Upper lobe of left lung (tissue), 6 donors: ENCODE measurements around the gene LBP. TPM values are rescaled to one million over a fixed set of nuclear protein-coding genes. Genes with fewer than 3 reads are reported as not detected.
"Not testable (repeated sequence)": the region's sequence is repeated elsewhere in the genome, so short reads cannot be mapped to it uniquely, and the experiment has no call there.

ENCODE experiments used
- ATAC-seq, 2 donors: fragments of 200-7000 bp; cut with Tn5 transposase; one replicate each; pipeline ENCODE4 v1.9.1; 2022; ENCODE audit warnings: mild to moderate bottlenecking in 2 of 2, moderate library complexity in 2 of 2; ENCODE audit not compliant: low FRiP score in 2 of 2
- DNase-seq, 2 donors: peaks; one replicate each; pipeline ENCODE4 v3.0.0-alpha.2; 2019 to 2020
- H3K27ac ChIP-seq, 4 donors: fragments of 200-600 bp; sonication (generic); one replicate each; pipeline ENCODE4 v1.5.1; 2016 to 2019
- H3K27me3 ChIP-seq, 4 donors: fragments of 200-600 bp; sonication (generic); one replicate each; pipeline ENCODE4 v1.5.1; 2017 to 2019
- H3K36me3 ChIP-seq, 4 donors: fragments of 200-600 bp; sonication (generic); one replicate each; pipeline ENCODE4 v1.5.1; 2016 to 2019
- H3K4me1 ChIP-seq, 4 donors: fragments of 200-600 bp; sonication (generic); one replicate each; pipeline ENCODE4 v1.5.1; 2018 to 2019
- H3K4me3 ChIP-seq, 4 donors: fragments of 200-600 bp; sonication (generic); one replicate each; pipeline ENCODE4 v1.5.1; 2017 to 2019; ENCODE audit warnings: mild to moderate bottlenecking in 2 of 4, moderate library complexity in 1 of 4
- H3K9me3 ChIP-seq, 4 donors: fragments of 200-600 bp; sonication (generic); one replicate each; pipeline ENCODE4 v1.5.1; 2018 to 2019
- EP300 ChIP-seq, 4 donors: sonication (generic); formaldehyde crosslinking; IDR thresholded peaks; one replicate each; pipeline ENCODE4 v1.5.1; 2017; ENCODE audit warnings: antibody characterized with exemption in 4 of 4, control low read depth in 2 of 4
- POLR2A ChIP-seq, 4 donors: fragments of 450-650 bp; IDR thresholded peaks; one replicate each; pipeline ENCODE4 v1.5.1; 2016 to 2017; ENCODE audit warnings: antibody characterized with exemption in 4 of 4, mild to moderate bottlenecking in 2 of 4
- POLR2AphosphoS5 ChIP-seq, 2 donors: sonication (generic); formaldehyde crosslinking; IDR thresholded peaks; one replicate each; pipeline ENCODE4 v1.5.1; 2017; ENCODE audit warnings: antibody characterized with exemption in 2 of 2
- WGBS, 2 donors: methylation state at CpG; one replicate each; pipeline ENCODE4 v1.1.5; 2017 to 2018; 5-methylcytosine and 5-hydroxymethylcytosine counted together
- total RNA-seq, 6 donors: library from RNA; depleted of rRNA in 4 of 6; stranded (reverse); fragments of >200 nt in 4 of 6; gene quantifications; one replicate each; pipeline versions ENCODE4 v1.1.0 to v1.2.1, GENCODE V29; 2016 to 2021
- TF ChIP-seq, protein P1 (sequence below), 6 experiments: fragments of 450-650 bp in 4 of 6; fragments of 200-600 bp in 2 of 6; sonication (generic) in 2 of 6; IDR thresholded peaks; one replicate each; pipeline ENCODE4 v1.5.1; 2016 to 2019; ENCODE audit warnings: antibody characterized with exemption in 6 of 6
- donor health status: DM: no; HTN: no; CAD: no; lungs with moderate emphysema.
- donor health status: DM: no; HTN: yes; CAD: no; lungs with severe emphysema.

The LBP gene
- total RNA-seq, 6 donors from 2014 or later, result 0.14 to 0.44 (median 0.30) TPM; not detected in 3

DNA sequence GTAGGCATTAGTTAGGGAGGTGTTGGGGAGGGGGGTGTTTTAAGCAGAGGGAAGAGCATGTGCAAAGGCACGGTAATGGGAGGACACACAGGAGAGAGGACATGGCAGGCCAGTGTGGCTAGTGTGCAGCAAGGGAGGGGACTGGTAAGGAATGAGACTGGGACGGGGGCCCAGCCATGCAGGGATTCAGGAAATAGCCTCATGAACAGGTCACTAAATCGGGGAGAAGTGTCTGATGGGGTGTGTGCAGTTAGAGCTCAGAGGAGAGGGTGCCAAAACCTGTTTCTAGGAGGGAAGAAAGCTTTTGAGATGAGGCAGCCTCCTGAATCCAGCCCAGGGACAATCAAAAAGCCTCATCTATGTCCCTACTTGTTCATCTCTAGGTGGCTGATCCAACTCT, 34.8 kb upstream of the LBP start:
- no peak for ATAC-seq
- Histone ChIP-seq H3K9me3 (no peaks in the 10 kb centered on the region), H3K36me3 (no peaks in the 10 kb centered on the region), H3K4me3 (no peak overlapping the region), H3K27ac (no peak overlapping the region), H3K27me3 (no peaks in the 10 kb centered on the region), H3K4me1 (no peaks in the 10 kb centered on the region)
- TF ChIP-seq, protein P1, sequence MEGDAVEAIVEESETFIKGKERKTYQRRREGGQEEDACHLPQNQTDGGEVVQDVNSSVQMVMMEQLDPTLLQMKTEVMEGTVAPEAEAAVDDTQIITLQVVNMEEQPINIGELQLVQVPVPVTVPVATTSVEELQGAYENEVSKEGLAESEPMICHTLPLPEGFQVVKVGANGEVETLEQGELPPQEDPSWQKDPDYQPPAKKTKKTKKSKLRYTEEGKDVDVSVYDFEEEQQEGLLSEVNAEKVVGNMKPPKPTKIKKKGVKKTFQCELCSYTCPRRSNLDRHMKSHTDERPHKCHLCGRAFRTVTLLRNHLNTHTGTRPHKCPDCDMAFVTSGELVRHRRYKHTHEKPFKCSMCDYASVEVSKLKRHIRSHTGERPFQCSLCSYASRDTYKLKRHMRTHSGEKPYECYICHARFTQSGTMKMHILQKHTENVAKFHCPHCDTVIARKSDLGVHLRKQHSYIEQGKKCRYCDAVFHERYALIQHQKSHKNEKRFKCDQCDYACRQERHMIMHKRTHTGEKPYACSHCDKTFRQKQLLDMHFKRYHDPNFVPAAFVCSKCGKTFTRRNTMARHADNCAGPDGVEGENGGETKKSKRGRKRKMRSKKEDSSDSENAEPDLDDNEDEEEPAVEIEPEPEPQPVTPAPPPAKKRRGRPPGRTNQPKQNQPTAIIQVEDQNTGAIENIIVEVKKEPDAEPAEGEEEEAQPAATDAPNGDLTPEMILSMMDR (IDR thresholded peaks at IDR 0.05), result no peak
- TF ChIP-seq EP300 (IDR thresholded peaks at IDR 0.05) (no peak), POLR2AphosphoS5 (IDR thresholded peaks at IDR 0.05) (no peak), POLR2A (IDR thresholded peaks at IDR 0.05) (no peak)
- whole genome bisulfite sequencing, 2 donors, result 49 to 56% methylated on average over 3 of the region's 3 CpGs
- no peak for DNase-seq

DNA sequence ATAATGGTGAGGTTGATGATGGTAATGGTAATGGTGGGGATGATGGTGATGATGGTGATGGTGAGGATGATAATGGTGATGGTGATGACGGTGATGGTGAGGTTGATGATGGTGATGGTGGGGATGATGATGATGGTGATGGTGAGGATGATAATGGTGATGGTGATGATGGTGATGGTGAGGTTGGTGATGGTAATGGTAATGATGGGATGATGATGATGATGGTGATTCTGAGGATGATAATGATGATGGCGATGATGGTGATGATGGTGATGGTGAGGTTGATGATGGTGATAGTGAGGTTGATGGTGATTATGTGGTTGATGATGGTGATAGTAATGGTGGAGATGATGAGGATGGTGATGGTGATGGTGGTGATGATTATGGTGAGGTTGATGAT, 32.6 kb upstream of the LBP start:
- Histone ChIP-seq H3K27ac (no peak overlapping the region), H3K4me1 (no peaks in the 10 kb centered on the region), H3K4me3 (no peak overlapping the region), H3K9me3 (no peaks in the 10 kb centered on the region), H3K36me3 (no peaks in the 10 kb centered on the region), H3K27me3 (no peaks in the 10 kb centered on the region)
- ATAC-seq, result no peak
- TF ChIP-seq, protein P1 (IDR thresholded peaks at IDR 0.05), result no peak
- TF ChIP-seq POLR2AphosphoS5 (IDR thresholded peaks at IDR 0.05) (no peak), POLR2A (IDR thresholded peaks at IDR 0.05) (no peak), EP300 (IDR thresholded peaks at IDR 0.05) (no peak)
- WGBS, 2 donors, result 96 to 98% methylated on average over 2 of the region's 2 CpGs
- no peak for DNase-seq

DNA sequence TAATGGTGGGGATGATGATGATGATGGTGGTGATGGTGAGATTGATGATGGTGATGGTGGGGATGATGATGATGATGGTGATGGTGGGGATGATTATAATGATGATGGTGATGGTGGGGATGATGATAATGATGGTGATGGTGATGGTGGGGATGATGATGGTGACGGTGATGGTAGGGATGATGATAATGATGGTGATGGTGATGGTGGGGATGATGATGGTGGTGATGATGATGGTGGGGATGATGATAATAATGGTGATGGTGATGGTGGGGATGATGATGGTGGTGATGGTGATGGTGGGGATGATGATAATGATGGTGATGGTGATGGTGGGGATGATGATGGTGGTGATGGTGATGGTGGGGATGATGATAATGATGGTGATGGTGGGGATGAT, 31.9 kb upstream of the LBP start:
- 95 to 97% methylated on average over 1 of the region's 1 CpG for WGBS, 2 donors
- ATAC-seq, result not testable (repeated sequence)

DNA sequence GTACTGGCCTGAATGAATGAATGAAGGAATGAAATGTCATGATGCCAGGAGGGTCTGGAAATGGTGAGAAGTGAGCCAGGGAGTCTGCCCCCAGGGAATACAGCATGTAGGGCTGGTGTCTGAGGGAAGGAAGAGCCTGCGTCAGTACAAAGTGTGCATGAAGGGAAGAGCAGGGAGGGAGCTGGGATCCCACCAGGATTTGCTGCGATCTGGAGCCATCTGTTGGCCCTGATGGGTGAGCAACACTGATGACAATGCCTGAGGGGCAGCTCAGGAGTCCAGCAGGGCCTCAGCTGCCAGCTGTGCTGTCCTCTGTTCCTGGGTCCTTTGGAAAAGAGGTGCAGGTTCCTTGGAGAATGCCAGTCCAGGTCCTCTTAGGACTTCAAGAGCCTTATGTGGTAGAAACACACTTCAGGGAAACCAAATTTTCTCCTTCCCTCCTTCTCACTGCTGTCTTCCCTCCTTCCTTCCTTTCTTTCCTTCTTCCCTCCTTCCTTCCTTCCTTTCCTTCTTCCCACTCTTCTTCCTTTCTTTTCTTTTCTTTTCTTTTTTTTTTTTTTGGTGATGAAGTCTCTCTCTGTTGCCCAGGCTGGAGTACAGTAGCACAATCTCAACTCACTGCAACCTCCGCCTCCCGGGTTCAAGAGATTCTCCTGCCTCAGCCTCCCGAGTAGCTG, 30.9 kb upstream of the LBP start:
- Histone ChIP-seq H3K9me3 (no peaks in the 10 kb centered on the region), H3K4me3 (no peak overlapping the region), H3K27me3 (no peaks in the 10 kb centered on the region), H3K4me1 (no peaks in the 10 kb centered on the region), H3K27ac (no peak overlapping the region), H3K36me3 (no peaks in the 10 kb centered on the region)
- 71 to 75% methylated on average over 5 of the region's 5 CpGs for WGBS, 2 donors
- DNase-seq (no peak), ATAC-seq (no peak)
- TF ChIP-seq POLR2A (IDR thresholded peaks at IDR 0.05) (no peak), POLR2AphosphoS5 (IDR thresholded peaks at IDR 0.05) (no peak), EP300 (IDR thresholded peaks at IDR 0.05) (no peak)
- TF ChIP-seq, protein P1 (IDR thresholded peaks at IDR 0.05), result no peak

More for the DNA sequence above, 31.9 kb upstream of the LBP start:
- not testable (repeated sequence) for H3K36me3 ChIP-seq, DNase-seq, H3K27me3 ChIP-seq, H3K4me1 ChIP-seq, H3K9me3 ChIP-seq, H3K4me3 ChIP-seq, H3K27ac ChIP-seq

DNA sequence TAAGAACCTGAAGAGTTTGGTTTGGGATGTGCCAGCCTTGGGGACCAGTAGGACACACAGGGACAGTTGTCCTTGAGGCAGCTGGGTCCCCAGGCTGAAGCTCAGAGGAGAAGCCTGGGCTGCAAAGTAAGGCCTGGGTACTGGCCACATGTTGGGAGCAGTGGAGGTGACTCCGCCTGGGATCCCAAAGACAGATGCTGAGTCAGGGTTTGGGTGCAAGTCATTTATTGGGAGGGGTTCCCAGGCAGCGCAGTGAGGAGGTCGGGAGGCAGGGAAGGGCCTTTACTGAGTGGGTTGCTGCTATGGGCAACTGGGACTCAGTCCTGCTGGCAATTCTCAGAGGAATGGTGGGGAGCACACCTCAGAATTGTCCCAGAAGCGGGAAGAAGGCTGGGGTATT, 29.9 kb upstream of the LBP start:
- 85 to 95% methylated on average over 4 of the region's 4 CpGs for WGBS, 2 donors
- Histone ChIP-seq H3K9me3 (no peaks in the 10 kb centered on the region), H3K4me1 (no peaks in the 10 kb centered on the region), H3K27me3 (no peaks in the 10 kb centered on the region), H3K27ac (no peak overlapping the region), H3K4me3 (no peak overlapping the region), H3K36me3 (no peaks in the 10 kb centered on the region)
- ATAC-seq, result no peak
- no peak for DNase-seq
- TF ChIP-seq, protein P1 (IDR thresholded peaks at IDR 0.05), result no peak
- TF ChIP-seq EP300 (IDR thresholded peaks at IDR 0.05) (no peak), POLR2A (IDR thresholded peaks at IDR 0.05) (no peak), POLR2AphosphoS5 (IDR thresholded peaks at IDR 0.05) (no peak)
